Activated CD4-positive, alpha-beta memory T cell treated with anti-CD3 and anti-CD28 coated beads, Interleukin-2, amount 10 ng/mL, durations not matched to agents 7 days and 5 days (primary cell): ENCODE results near the gene BMP6. TPM values are rescaled to one million over a fixed set of nuclear protein-coding genes. Genes with fewer than 3 reads are reported as not detected.

Experiments
- CTCF ChIA-PET: fragments of 350-600 bp; sonication (Branson Sonifier 250); formaldehyde crosslinking; loops from one replicate; lab custom pipeline; 2021; ENCODE audit warnings: antibody characterized with exemption, inconsistent platforms; lab: Charles Lee
- POLR2A ChIA-PET: fragments of 350-600 bp; sonication (Branson Sonifier 250); formaldehyde crosslinking; loops from one replicate; lab custom pipeline; 2021; ENCODE audit warnings: antibody characterized with exemption; lab: Charles Lee
- DNase-seq: peaks from one replicate; pipeline ENCODE4 v3.0.0-alpha.2; 2020
- H3K27ac Mint-ChIP-seq: one replicate; pipeline ENCODE4 v1.8.0; 2021; ENCODE audit warnings: mild to moderate bottlenecking, mixed read lengths
- H3K27me3 Mint-ChIP-seq: one replicate; pipeline ENCODE4 v1.8.0; 2021; ENCODE audit warnings: mixed read lengths
- H3K36me3 Mint-ChIP-seq: one replicate; pipeline ENCODE4 v1.8.0; 2021; ENCODE audit warnings: low read depth, mixed read lengths
- H3K4me1 Mint-ChIP-seq: one replicate; pipeline ENCODE4 v1.8.0; 2021; ENCODE audit warnings: mixed read lengths
- H3K4me3 Mint-ChIP-seq: one replicate; pipeline ENCODE4 v1.8.0; 2021; ENCODE audit warnings: mild to moderate bottlenecking, mixed read lengths
- H3K9me3 Mint-ChIP-seq: one replicate; pipeline ENCODE4 v1.8.0; 2021; ENCODE audit warnings: mixed read lengths
- total RNA-seq, 2 experiments: library from RNA; stranded (reverse); gene quantifications; one replicate each; pipeline ENCODE4 v1.2.3, GENCODE V29; 2021

The BMP6 gene
- total RNA-seq, 2 experiments from 2014 or later: not detected

GRCh38 chr6:7770111-7770510 is 44.2 kb downstream of the BMP6 start:
- Mint-ChIP-seq H3K27me3 (peaks cover 2% of the 10 kb centered on the region), H3K27ac (no peak overlapping the region), H3K9me3 (no peaks in the 10 kb centered on the region), H3K36me3 (no peaks in the 10 kb centered on the region), H3K4me1 (no peaks in the 10 kb centered on the region), H3K4me3 (no peak overlapping the region)
- ChIA-PET POLR2A (no interaction called here), CTCF (no interaction called here)
- DNase-seq: no peak

GRCh38 chr6:7770601-7771000 is 44.7 kb downstream of the BMP6 start:
- ChIA-PET POLR2A (no interaction called here), CTCF (no interaction called here)
- H3K9me3 Mint-ChIP-seq: no peaks in the 10 kb centered on the region
- H3K27ac Mint-ChIP-seq: no peak overlapping the region
- no peak overlapping the region for H3K4me3 Mint-ChIP-seq
- no peaks in the 10 kb centered on the region for H3K4me1 Mint-ChIP-seq
- H3K27me3 Mint-ChIP-seq: peaks cover 2% of the 10 kb centered on the region
- no peak for DNase-seq
- no peaks in the 10 kb centered on the region for H3K36me3 Mint-ChIP-seq

- no peaks in the 10 kb centered on the region for H3K36me3 Mint-ChIP-seq
Observed at GRCh38 chr6:7773322-7773721, 47.4 kb downstream of the BMP6 start.

GRCh38 chr6:7773914-7774313 is 48.0 kb downstream of the BMP6 start:
- Mint-ChIP-seq H3K9me3 (no peaks in the 10 kb centered on the region), H3K36me3 (no peaks in the 10 kb centered on the region), H3K4me3 (no peak overlapping the region), H3K27ac (no peak overlapping the region), H3K27me3 (peaks cover 6% of the 10 kb centered on the region), H3K4me1 (no peaks in the 10 kb centered on the region)
- ChIA-PET CTCF (no interaction called here), POLR2A (no interaction called here)
- no peak for DNase-seq

More at GRCh38 chr6:7773322-7773721, 47.4 kb downstream of the BMP6 start:
- H3K27ac Mint-ChIP-seq: no peak overlapping the region
- POLR2A ChIA-PET: no interaction called here
- H3K4me3 Mint-ChIP-seq: no peak overlapping the region
- CTCF ChIA-PET: no interaction called here
- no peaks in the 10 kb centered on the region for H3K9me3 Mint-ChIP-seq
- no peak for DNase-seq
- peaks cover 6% of the 10 kb centered on the region for H3K27me3 Mint-ChIP-seq
- no peaks in the 10 kb centered on the region for H3K4me1 Mint-ChIP-seq

GRCh38 chr6:7776509-7776908 is 50.6 kb downstream of the BMP6 start:
- H3K27ac Mint-ChIP-seq: no peak overlapping the region
- ChIA-PET POLR2A (no interaction called here), CTCF (no interaction called here)
- H3K4me1 Mint-ChIP-seq: no peaks in the 10 kb centered on the region
- peaks cover 5% of the 10 kb centered on the region for H3K27me3 Mint-ChIP-seq
- DNase-seq: no peak
- H3K36me3 Mint-ChIP-seq: no peaks in the 10 kb centered on the region
- no peak overlapping the region for H3K4me3 Mint-ChIP-seq
- H3K9me3 Mint-ChIP-seq: no peaks in the 10 kb centered on the region

- no peak overlapping the region for H3K4me3 Mint-ChIP-seq
- H3K27ac Mint-ChIP-seq: no peak overlapping the region
- peaks cover 5% of the 10 kb centered on the region for H3K27me3 Mint-ChIP-seq
- no peaks in the 10 kb centered on the region for H3K36me3 Mint-ChIP-seq
- H3K4me1 Mint-ChIP-seq: no peaks in the 10 kb centered on the region
- no peak for DNase-seq
- POLR2A ChIA-PET: no interaction called here
- CTCF ChIA-PET: no interaction called here
- H3K9me3 Mint-ChIP-seq: no peaks in the 10 kb centered on the region
Observed at GRCh38 chr6:7777074-7777473, 51.2 kb downstream of the BMP6 start.

GRCh38 chr6:7781240-7781639 is 55.3 kb downstream of the BMP6 start:
- DNase-seq: no peak
- ChIA-PET CTCF (no interaction called here), POLR2A (no interaction called here)
- Mint-ChIP-seq H3K9me3 (no peaks in the 10 kb centered on the region), H3K27me3 (peaks cover 3% of the 10 kb centered on the region), H3K4me3 (no peak overlapping the region), H3K36me3 (no peaks in the 10 kb centered on the region), H3K27ac (no peak overlapping the region), H3K4me1 (no peaks in the 10 kb centered on the region)

- peaks cover 4% of the 10 kb centered on the region for H3K27me3 Mint-ChIP-seq
- no peaks in the 10 kb centered on the region for H3K9me3 Mint-ChIP-seq
- ChIA-PET POLR2A (no interaction called here), CTCF (no interaction called here)
- no peak overlapping the region for H3K27ac Mint-ChIP-seq
- H3K4me1 Mint-ChIP-seq: no peaks in the 10 kb centered on the region
- H3K4me3 Mint-ChIP-seq: no peak overlapping the region
- no peaks in the 10 kb centered on the region for H3K36me3 Mint-ChIP-seq
- no peak for DNase-seq
Observed at GRCh38 chr6:7784248-7784647, 58.3 kb downstream of the BMP6 start.

- ChIA-PET POLR2A (no interaction called here), CTCF (no interaction called here)
- Mint-ChIP-seq H3K27me3 (peaks cover 4% of the 10 kb centered on the region), H3K4me1 (no peaks in the 10 kb centered on the region), H3K4me3 (no peak overlapping the region), H3K9me3 (no peaks in the 10 kb centered on the region), H3K36me3 (no peaks in the 10 kb centered on the region), H3K27ac (no peak overlapping the region)
- no peak for DNase-seq
Observed at GRCh38 chr6:7784706-7785105, 58.8 kb downstream of the BMP6 start.

- H3K27me3 Mint-ChIP-seq: peaks cover 4% of the 10 kb centered on the region
- H3K4me1 Mint-ChIP-seq: no peaks in the 10 kb centered on the region
- H3K9me3 Mint-ChIP-seq: no peaks in the 10 kb centered on the region
- no peaks in the 10 kb centered on the region for H3K36me3 Mint-ChIP-seq
- POLR2A ChIA-PET: no interaction called here
- no peak overlapping the region for H3K27ac Mint-ChIP-seq
- CTCF ChIA-PET: no interaction called here
- DNase-seq: no peak
- no peak overlapping the region for H3K4me3 Mint-ChIP-seq
Observed at GRCh38 chr6:7785243-7786035, 59.5 kb downstream of the BMP6 start.

GRCh38 chr6:7786214-7786661 is 60.3 kb downstream of the BMP6 start:
- Mint-ChIP-seq H3K27ac (no peak overlapping the region), H3K4me3 (no peak overlapping the region), H3K27me3 (peaks cover 6% of the 10 kb centered on the region), H3K36me3 (no peaks in the 10 kb centered on the region), H3K9me3 (no peaks in the 10 kb centered on the region), H3K4me1 (no peaks in the 10 kb centered on the region)
- ChIA-PET POLR2A (no interaction called here), CTCF (no interaction called here)
- DNase-seq: no peak

GRCh38 chr6:7787137-7787608 is 61.3 kb downstream of the BMP6 start:
- Mint-ChIP-seq H3K27ac (no peak overlapping the region), H3K36me3 (no peaks in the 10 kb centered on the region), H3K4me1 (no peaks in the 10 kb centered on the region), H3K4me3 (no peak overlapping the region), H3K27me3 (peaks cover 6% of the 10 kb centered on the region), H3K9me3 (no peaks in the 10 kb centered on the region)
- ChIA-PET POLR2A (no interaction called here), CTCF (no interaction called here)
- DNase-seq: no peak

- no peak overlapping the region for H3K27ac Mint-ChIP-seq
- no peak overlapping the region for H3K4me3 Mint-ChIP-seq
- ChIA-PET CTCF (no interaction called here), POLR2A (no interaction called here)
- H3K36me3 Mint-ChIP-seq: no peaks in the 10 kb centered on the region
- H3K27me3 Mint-ChIP-seq: peaks cover 6% of the 10 kb centered on the region
- DNase-seq: no peak
- H3K9me3 Mint-ChIP-seq: no peaks in the 10 kb centered on the region
- no peaks in the 10 kb centered on the region for H3K4me1 Mint-ChIP-seq
Observed at GRCh38 chr6:7787731-7788130, 61.8 kb downstream of the BMP6 start.

- H3K27ac Mint-ChIP-seq: no peak overlapping the region
- H3K4me3 Mint-ChIP-seq: no peak overlapping the region
- H3K27me3 Mint-ChIP-seq: peaks cover 8% of the 10 kb centered on the region
- DNase-seq: no peak
- CTCF ChIA-PET: no interaction called here
- no peaks in the 10 kb centered on the region for H3K36me3 Mint-ChIP-seq
- POLR2A ChIA-PET: no interaction called here
- no peaks in the 10 kb centered on the region for H3K4me1 Mint-ChIP-seq
- no peaks in the 10 kb centered on the region for H3K9me3 Mint-ChIP-seq
Observed at GRCh38 chr6:7794509-7794908, 68.6 kb downstream of the BMP6 start.
